Stimulated activated CD8-positive, alpha-beta memory T cell treated with anti-CD3 and anti-CD28 coated beads, Interleukin-4, amount 100 ng/mL, for 4 hours (primary cell): ENCODE measurements around the gene ZNF467.
A peak's percentile ranks its signal among the peaks of the same experiment; 100 is the strongest.

ENCODE experiments used
- DNase-seq, 2 donors: peaks; one replicate each; pipeline ENCODE4 v3.0.0-alpha.2; 2020; ENCODE audit warnings: low read depth in 2 of 2, low spot score in 1 of 2

The ZNF467 gene

DNA sequence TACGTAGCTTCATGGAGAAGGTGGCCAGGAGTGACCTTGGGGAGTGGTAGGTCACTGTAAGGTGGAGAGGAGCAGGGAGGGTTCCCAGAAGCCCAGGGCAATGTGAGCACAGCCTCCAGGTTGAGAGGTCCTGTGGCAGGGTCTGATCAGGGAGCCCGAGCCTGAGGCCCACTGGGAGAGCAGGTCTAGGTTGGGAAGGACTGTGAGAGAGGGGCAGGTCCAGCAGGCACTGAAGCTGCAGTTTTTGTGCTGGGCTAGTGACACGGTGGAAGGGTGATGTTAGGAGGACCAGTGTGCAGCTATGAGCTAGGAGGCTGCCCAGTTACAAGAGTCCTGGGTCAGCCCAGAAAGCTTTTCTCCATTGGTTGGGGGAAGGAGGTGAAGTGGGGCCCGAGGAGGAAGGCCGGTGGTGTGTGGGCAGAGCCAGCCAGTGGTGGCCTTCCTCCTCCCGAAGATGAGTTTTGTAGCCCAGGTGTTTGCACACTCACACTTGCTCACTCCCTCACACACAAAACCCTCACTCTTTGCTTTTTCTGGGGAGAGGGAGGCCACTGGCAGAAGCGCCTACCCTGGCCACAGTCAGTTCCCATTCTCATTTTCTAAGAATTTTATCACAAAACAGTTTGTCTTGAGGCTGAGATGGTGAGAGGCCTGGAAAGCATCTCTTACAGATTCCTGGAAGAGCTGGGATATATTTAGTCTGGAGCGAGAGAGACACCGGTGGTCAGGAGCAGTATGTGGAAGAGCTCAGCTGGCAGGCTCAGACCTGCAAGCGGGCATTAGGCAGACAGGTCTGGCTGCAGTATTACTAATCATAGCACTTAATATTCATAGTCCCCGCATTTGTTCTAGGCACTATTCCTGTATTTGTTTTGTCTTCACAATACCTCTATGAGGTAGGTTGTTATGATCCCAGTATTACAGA lies 57.1 kb downstream of the ZNF467 start:
- no peak for DNase-seq

DNA sequence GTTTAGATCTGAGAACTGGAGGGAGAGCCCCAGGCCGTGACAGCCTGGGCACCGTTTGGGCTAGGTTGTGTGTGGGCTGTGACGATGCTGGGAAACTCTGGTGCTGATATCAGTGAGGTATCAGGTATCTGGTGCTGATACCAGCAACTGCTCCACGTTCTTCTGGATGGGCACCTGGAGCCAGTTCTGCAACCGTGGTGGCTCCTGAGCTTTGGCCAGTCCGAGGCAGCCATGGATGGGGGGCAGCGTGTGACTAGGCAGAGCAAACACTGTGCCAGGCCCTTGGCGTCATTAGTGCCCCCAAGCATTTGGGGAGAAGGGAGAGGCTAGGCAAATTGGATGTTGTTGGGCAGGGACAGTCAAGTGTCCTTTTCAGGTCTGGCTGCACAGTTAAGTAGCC lies 57.9 kb downstream of the ZNF467 start:
- DNase-seq = no peak

DNA sequence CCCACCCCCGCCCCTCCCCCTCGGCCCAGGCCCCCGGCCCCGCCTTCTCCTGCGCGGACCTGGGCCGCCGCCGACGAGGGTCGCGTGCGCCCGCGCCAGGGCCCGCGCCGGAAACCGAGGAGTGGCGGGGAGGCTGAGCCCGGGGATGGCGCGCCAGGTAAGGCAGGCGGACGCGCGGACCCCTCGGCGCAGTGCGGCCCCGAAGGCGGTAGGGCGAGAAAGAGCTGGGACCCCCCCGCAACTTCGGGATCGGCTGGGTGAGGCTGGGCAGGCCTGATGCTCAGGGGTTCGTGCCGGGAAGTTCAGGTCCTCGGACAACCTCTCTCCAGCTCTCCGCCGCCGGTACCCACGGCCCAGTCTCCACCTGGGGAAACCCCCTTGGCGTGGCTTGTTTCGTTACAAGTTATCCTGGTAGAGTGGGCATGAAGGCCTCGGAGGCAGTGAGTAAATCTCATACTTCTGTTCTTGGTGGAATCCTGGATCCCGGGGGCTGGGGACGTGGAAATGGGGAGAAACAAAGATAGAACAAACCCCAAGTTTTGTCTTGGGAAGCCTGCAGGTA lies 58.4 kb downstream of the ZNF467 start:
- peak in 1 of 2 donors; percentile 12 for DNase-seq
